MG63 (cell line): ENCODE measurements around the gene BEND7. TPM values are rescaled to one million over a fixed set of nuclear protein-coding genes. Genes with fewer than 3 reads are reported as not detected.

Experiments
- DNase-seq: peaks from one replicate; pipeline ENCODE4 v3.0.0-alpha.2; 2020
- H3K27me3 ChIP-seq: fragments of 250-450 bp; sonication (Bioruptor Pico); 2 replicates; pipeline ENCODE4 v1.5.1; 2020; ENCODE audit warnings: mild to moderate bottlenecking, moderate library complexity
- H3K36me3 ChIP-seq: fragments of 250-450 bp; sonication (Bioruptor Pico); 2 replicates; pipeline ENCODE4 v1.5.1; 2020; ENCODE audit warnings: mild to moderate bottlenecking, moderate library complexity
- H3K4me3 ChIP-seq: fragments of 250-450 bp; sonication (Bioruptor Pico); 2 replicates; pipeline ENCODE4 v1.5.1; 2020; ENCODE audit warnings: mild to moderate bottlenecking, moderate library complexity
- H3K9me3 ChIP-seq: fragments of 250-450 bp; sonication (Bioruptor Pico); 2 replicates; pipeline ENCODE4 v1.5.1; 2020; ENCODE audit warnings: mild to moderate bottlenecking, moderate library complexity
- total RNA-seq: library from RNA; depleted of rRNA; stranded (reverse); fragments of >200 nt; shearing (Covaris generic); gene quantifications from 2 replicates; pipeline ENCODE4 v1.2.3, GENCODE V29; 2014; ENCODE audit warnings: low replicate concordance; rRNA removed

BEND7 gene
- total RNA-seq, 1 experiment from 2014 or later = 4.5 TPM

- no peaks in the 10 kb centered on the region; the same call in 1 of the 2 replicates for H3K27me3 ChIP-seq
- H3K36me3 ChIP-seq = no peaks in the 10 kb centered on the region
- no peaks in the 10 kb centered on the region for H3K9me3 ChIP-seq
- DNase-seq = no peak
- no peak overlapping the region for H3K4me3 ChIP-seq
Observed at GRCh38 chr10:13393640-13394039, 135.2 kb downstream of the BEND7 start.

DNA sequence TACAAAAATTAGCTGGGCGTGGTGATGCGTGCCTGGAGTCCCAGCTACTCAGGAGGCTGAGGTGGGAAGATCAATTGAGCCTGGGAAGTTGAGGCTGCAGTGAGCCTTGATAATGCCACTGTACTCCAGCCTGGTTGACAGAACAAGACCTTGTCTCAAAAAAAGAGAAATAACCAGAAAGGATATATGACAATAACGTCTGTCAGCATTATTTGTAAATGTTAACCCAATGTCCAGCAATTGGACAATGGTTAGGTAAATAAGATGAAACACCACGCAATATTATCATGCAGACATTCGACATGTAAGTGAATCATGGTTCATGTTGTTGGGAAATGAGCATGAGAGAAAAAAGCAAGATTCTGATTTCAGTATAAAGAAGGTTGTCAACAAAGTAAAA lies 136.1 kb downstream of the BEND7 start:
- DNase-seq = no peak
- no peaks in the 10 kb centered on the region for H3K36me3 ChIP-seq
- H3K27me3 ChIP-seq = no peaks in the 10 kb centered on the region; the same call in 1 of the 2 replicates

More for the DNA sequence above, 136.1 kb downstream of the BEND7 start:
- H3K4me3 ChIP-seq = no peak overlapping the region
- H3K9me3 ChIP-seq = no peaks in the 10 kb centered on the region

Other genes with a start within 250 kb of the BEND7 start
- 7.2 and 12.7 TPM in 2 replicates for gene PHYH, start 228.9 kb downstream of the BEND7 start, total RNA-seq
- 82.1 and 109 TPM in 2 replicates for gene SEPHS1, start 180.7 kb downstream of the BEND7 start, total RNA-seq
- gene PRPF18, start 58.0 kb upstream of the BEND7 start, total RNA-seq = 18.3 and 23.8 TPM in 2 replicates